Effector memory CD4-positive, alpha-beta T cell (primary cell): ENCODE results near the gene ADAM23.

Source experiments
- DNase-seq, 3 donors: peaks; one replicate each; pipeline ENCODE4 v3.0.0-alpha.2; 2020
- H3K27ac ChIP-seq: 2 replicates; pipeline ENCODE4 v1.7.0; 2013; ENCODE audit warnings: mild to moderate bottlenecking, low read length, moderate library complexity; ENCODE audit not compliant: insufficient read depth, poor library complexity, severe bottlenecking
- H3K27me3 ChIP-seq: replicated peaks from 2 replicates; pipeline ENCODE4 v1.7.0; 2013; ENCODE audit warnings: mild to moderate bottlenecking, low read length; ENCODE audit not compliant: insufficient read depth, control insufficient read depth, poor library complexity, severe bottlenecking
- H3K36me3 ChIP-seq: 2 replicates; pipeline ENCODE4 v1.7.0; 2013; ENCODE audit warnings: mild to moderate bottlenecking, low read length, moderate library complexity; ENCODE audit not compliant: control insufficient read depth, insufficient read depth
- H3K4me1 ChIP-seq: 2 replicates; pipeline ENCODE4 v1.7.0; 2013; ENCODE audit warnings: low read length, mild to moderate bottlenecking; ENCODE audit not compliant: control insufficient read depth, insufficient read depth, poor library complexity, severe bottlenecking
- H3K4me3 ChIP-seq: 2 replicates; pipeline ENCODE4 v1.7.0; 2013; ENCODE audit warnings: low read length, low read depth, mild to moderate bottlenecking; ENCODE audit not compliant: insufficient read depth, poor library complexity, severe bottlenecking
- H3K9me3 ChIP-seq: 2 replicates; pipeline ENCODE4 v1.7.0; 2013; ENCODE audit warnings: mild to moderate bottlenecking, low read length, moderate library complexity; ENCODE audit not compliant: control insufficient read depth

ADAM23 gene

GRCh38 chr2:206488623-206489022 is 45.3 kb downstream of the ADAM23 start:
- H3K36me3 ChIP-seq = no peaks in the 10 kb centered on the region
- DNase-seq = no peak
- H3K9me3 ChIP-seq = no peaks in the 10 kb centered on the region
- H3K4me3 ChIP-seq = no peak overlapping the region
- no peaks in the 10 kb centered on the region for H3K27me3 ChIP-seq
- no peaks in the 10 kb centered on the region for H3K4me1 ChIP-seq
- H3K27ac ChIP-seq = no peak overlapping the region

GRCh38 chr2:206494061-206494460 is 50.7 kb downstream of the ADAM23 start:
- DNase-seq = no peak
- H3K27me3 ChIP-seq = no peaks in the 10 kb centered on the region
- H3K9me3 ChIP-seq = no peaks in the 10 kb centered on the region
- no peaks in the 10 kb centered on the region for H3K36me3 ChIP-seq
- no peaks in the 10 kb centered on the region for H3K4me1 ChIP-seq
- no peak overlapping the region for H3K4me3 ChIP-seq
- no peak overlapping the region for H3K27ac ChIP-seq

- H3K4me1 ChIP-seq = no peaks in the 10 kb centered on the region
- DNase-seq = no peak
These were observed 59.4 kb downstream of the ADAM23 start for GRCh38 chr2:206502729-206503128.

GRCh38 chr2:206511283-206511682 is 68.0 kb downstream of the ADAM23 start:
- no peaks in the 10 kb centered on the region for H3K27me3 ChIP-seq
- no peak overlapping the region for H3K4me3 ChIP-seq
- no peak for DNase-seq
- H3K36me3 ChIP-seq = no peaks in the 10 kb centered on the region
- no peak overlapping the region for H3K27ac ChIP-seq
- peaks cover 4% of the 10 kb centered on the region for H3K4me1 ChIP-seq
- no peaks in the 10 kb centered on the region for H3K9me3 ChIP-seq

More at GRCh38 chr2:206502729-206503128, 59.4 kb downstream of the ADAM23 start:
- Histone ChIP-seq H3K36me3 (no peaks in the 10 kb centered on the region), H3K27me3 (no peaks in the 10 kb centered on the region), H3K4me3 (no peak overlapping the region), H3K27ac (no peak overlapping the region), H3K9me3 (no peaks in the 10 kb centered on the region)

- no peak for DNase-seq
- Histone ChIP-seq H3K9me3 (no peaks in the 10 kb centered on the region), H3K27me3 (no peaks in the 10 kb centered on the region), H3K4me3 (no peak overlapping the region), H3K27ac (no peak overlapping the region), H3K36me3 (no peaks in the 10 kb centered on the region), H3K4me1 (peaks cover 4% of the 10 kb centered on the region)
These were observed 69.7 kb downstream of the ADAM23 start for GRCh38 chr2:206512999-206513398.

- no peak overlapping the region for H3K27ac ChIP-seq
- no peaks in the 10 kb centered on the region for H3K27me3 ChIP-seq
- no peak overlapping the region for H3K4me3 ChIP-seq
- no peaks in the 10 kb centered on the region for H3K9me3 ChIP-seq
- no peak for DNase-seq
- no peaks in the 10 kb centered on the region for H3K36me3 ChIP-seq
- H3K4me1 ChIP-seq = peaks cover 4% of the 10 kb centered on the region
These were observed 72.2 kb downstream of the ADAM23 start for GRCh38 chr2:206515580-206515979.

- no peaks in the 10 kb centered on the region for H3K27me3 ChIP-seq
- no peaks in the 10 kb centered on the region for H3K4me1 ChIP-seq
- H3K9me3 ChIP-seq = no peaks in the 10 kb centered on the region
- no peaks in the 10 kb centered on the region for H3K36me3 ChIP-seq
- no peak for DNase-seq
- no peak overlapping the region for H3K4me3 ChIP-seq
- H3K27ac ChIP-seq = no peak overlapping the region
These were observed 75.7 kb downstream of the ADAM23 start for GRCh38 chr2:206518997-206519396.

GRCh38 chr2:206520450-206520849 is 77.1 kb downstream of the ADAM23 start:
- H3K27me3 ChIP-seq = no peaks in the 10 kb centered on the region
- no peaks in the 10 kb centered on the region for H3K4me1 ChIP-seq
- no peak overlapping the region for H3K4me3 ChIP-seq
- H3K36me3 ChIP-seq = no peaks in the 10 kb centered on the region
- DNase-seq = no peak
- no peak overlapping the region for H3K27ac ChIP-seq
- H3K9me3 ChIP-seq = no peaks in the 10 kb centered on the region

- H3K27me3 ChIP-seq = no peaks in the 10 kb centered on the region
- H3K9me3 ChIP-seq = no peaks in the 10 kb centered on the region
- no peaks in the 10 kb centered on the region for H3K4me1 ChIP-seq
- DNase-seq = no peak
- H3K36me3 ChIP-seq = no peaks in the 10 kb centered on the region
- H3K4me3 ChIP-seq = no peak overlapping the region
- H3K27ac ChIP-seq = no peak overlapping the region
These were observed 77.8 kb downstream of the ADAM23 start for GRCh38 chr2:206521115-206521514.

- H3K4me1 ChIP-seq = no peaks in the 10 kb centered on the region
- H3K4me3 ChIP-seq = no peak overlapping the region
- no peaks in the 10 kb centered on the region for H3K27me3 ChIP-seq
- no peak for DNase-seq
- no peak overlapping the region for H3K27ac ChIP-seq
- no peaks in the 10 kb centered on the region for H3K9me3 ChIP-seq
- H3K36me3 ChIP-seq = no peaks in the 10 kb centered on the region
These were observed 78.3 kb downstream of the ADAM23 start for GRCh38 chr2:206521612-206522011.

- Histone ChIP-seq H3K9me3 (no peaks in the 10 kb centered on the region), H3K36me3 (no peaks in the 10 kb centered on the region), H3K4me1 (peaks cover 9% of the 10 kb centered on the region), H3K27ac (no peak overlapping the region), H3K4me3 (no peak overlapping the region), H3K27me3 (no peaks in the 10 kb centered on the region)
- DNase-seq = no peak
These were observed 83.1 kb downstream of the ADAM23 start for GRCh38 chr2:206526416-206526815.
